SJCRH30 (cell line): ENCODE measurements around the gene VAV3. TPM values are rescaled to one million over a fixed set of nuclear protein-coding genes. Genes with fewer than 3 reads are reported as not detected.

Experiments used
- DNase-seq, 2 experiments: peaks; one replicate each; pipeline ENCODE4 v3.0.0-alpha.2; 2015 to 2020
- H3K27ac ChIP-seq: fragments of 250-450 bp; sonication (Bioruptor Pico); 2 replicates; pipeline ENCODE4 v1.5.1; 2020; ENCODE audit warnings: mild to moderate bottlenecking, moderate library complexity
- H3K27me3 ChIP-seq: fragments of 250-450 bp; sonication (Bioruptor Pico); 2 replicates; pipeline ENCODE4 v1.5.1; 2020; ENCODE audit warnings: mild to moderate bottlenecking, moderate library complexity
- H3K36me3 ChIP-seq: fragments of 250-450 bp; sonication (Bioruptor Pico); 2 replicates; pipeline ENCODE4 v1.5.1; 2020; ENCODE audit warnings: mild to moderate bottlenecking, moderate library complexity
- H3K4me1 ChIP-seq: fragments of 250-450 bp; sonication (Bioruptor Pico); 2 replicates; pipeline ENCODE4 v1.5.1; 2020; ENCODE audit warnings: mild to moderate bottlenecking, moderate library complexity
- H3K4me3 ChIP-seq: fragments of 250-450 bp; sonication (Bioruptor Pico); 2 replicates; pipeline ENCODE4 v1.5.1; 2020; ENCODE audit warnings: mild to moderate bottlenecking, moderate library complexity
- H3K9me3 ChIP-seq: fragments of 250-450 bp; sonication (Bioruptor Pico); replicated peaks from 2 replicates; pipeline ENCODE4 v1.5.1; 2020; ENCODE audit warnings: mild to moderate bottlenecking, moderate library complexity
- total RNA-seq: library from RNA; depleted of rRNA; stranded (reverse); fragments of >200 nt; shearing (Covaris generic); gene quantifications from 2 replicates; pipeline ENCODE4 v1.2.3, GENCODE V29; 2014; rRNA removed

The VAV3 gene
- total RNA-seq, 1 experiment from 2014 or later: 35.5 TPM

- no peaks in the 10 kb centered on the region for H3K4me1 ChIP-seq
- H3K36me3 ChIP-seq: no peaks in the 10 kb centered on the region
- H3K27me3 ChIP-seq: no peaks in the 10 kb centered on the region
- no peak for DNase-seq
- no peaks in the 10 kb centered on the region for H3K9me3 ChIP-seq
- H3K4me3 ChIP-seq: no peak overlapping the region
- no peak overlapping the region for H3K27ac ChIP-seq
These were observed 432.7 kb downstream of the VAV3 start for GRCh38 chr1:107532318-107532717.

- no peak for DNase-seq
- no peak overlapping the region for H3K4me3 ChIP-seq
- no peaks in the 10 kb centered on the region for H3K36me3 ChIP-seq
- no peak overlapping the region for H3K27ac ChIP-seq
- no peaks in the 10 kb centered on the region for H3K27me3 ChIP-seq
- no peaks in the 10 kb centered on the region for H3K4me1 ChIP-seq
- no peaks in the 10 kb centered on the region for H3K9me3 ChIP-seq
These were observed 433.7 kb downstream of the VAV3 start for GRCh38 chr1:107531065-107531908.

GRCh38 chr1:107530543-107530942, 434.4 kb downstream of the VAV3 start:
- Histone ChIP-seq H3K4me1 (no peaks in the 10 kb centered on the region), H3K36me3 (no peaks in the 10 kb centered on the region), H3K4me3 (no peak overlapping the region), H3K27me3 (no peaks in the 10 kb centered on the region), H3K27ac (no peak overlapping the region), H3K9me3 (no peaks in the 10 kb centered on the region)
- no peak for DNase-seq

- H3K9me3 ChIP-seq: no peaks in the 10 kb centered on the region
- H3K27me3 ChIP-seq: no peaks in the 10 kb centered on the region
- H3K4me3 ChIP-seq: no peak overlapping the region
- H3K27ac ChIP-seq: no peak overlapping the region
- H3K4me1 ChIP-seq: no peaks in the 10 kb centered on the region
- DNase-seq: peak; percentile 22 to 70
- H3K36me3 ChIP-seq: no peaks in the 10 kb centered on the region
These were observed 435.4 kb downstream of the VAV3 start for GRCh38 chr1:107529511-107530149.

GRCh38 chr1:107526524-107527198, 438.3 kb downstream of the VAV3 start:
- no peaks in the 10 kb centered on the region for H3K9me3 ChIP-seq
- no peak overlapping the region for H3K27ac ChIP-seq
- H3K36me3 ChIP-seq: no peaks in the 10 kb centered on the region
- no peak for DNase-seq
- no peaks in the 10 kb centered on the region for H3K4me1 ChIP-seq
- H3K4me3 ChIP-seq: no peak overlapping the region
- H3K27me3 ChIP-seq: no peaks in the 10 kb centered on the region

- Histone ChIP-seq H3K4me3 (no peak overlapping the region), H3K9me3 (no peaks in the 10 kb centered on the region), H3K27ac (no peak overlapping the region), H3K27me3 (no peaks in the 10 kb centered on the region), H3K4me1 (no peaks in the 10 kb centered on the region), H3K36me3 (no peaks in the 10 kb centered on the region)
- no peak for DNase-seq
These were observed 439.0 kb downstream of the VAV3 start for GRCh38 chr1:107525961-107526360.

GRCh38 chr1:107525145-107525544, 439.8 kb downstream of the VAV3 start:
- H3K4me3 ChIP-seq: no peak overlapping the region
- H3K27ac ChIP-seq: no peak overlapping the region
- no peaks in the 10 kb centered on the region for H3K36me3 ChIP-seq
- DNase-seq: no peak
- no peaks in the 10 kb centered on the region for H3K9me3 ChIP-seq
- no peaks in the 10 kb centered on the region for H3K27me3 ChIP-seq
- no peaks in the 10 kb centered on the region for H3K4me1 ChIP-seq

- Histone ChIP-seq H3K36me3 (no peaks in the 10 kb centered on the region), H3K27ac (no peak overlapping the region), H3K9me3 (peaks cover 4% of the 10 kb centered on the region; the same call in 1 of the 2 replicates), H3K4me1 (no peaks in the 10 kb centered on the region), H3K27me3 (no peaks in the 10 kb centered on the region; the same call in 1 of the 2 replicates), H3K4me3 (no peak overlapping the region)
- DNase-seq: no peak
These were observed 440.7 kb downstream of the VAV3 start for GRCh38 chr1:107524301-107524700.

- Histone ChIP-seq H3K4me1 (no peaks in the 10 kb centered on the region), H3K27ac (no peak overlapping the region), H3K27me3 (no peaks in the 10 kb centered on the region; the same call in 1 of the 2 replicates), H3K4me3 (no peak overlapping the region), H3K9me3 (peaks cover 8% of the 10 kb centered on the region; the same call in 1 of the 2 replicates), H3K36me3 (no peaks in the 10 kb centered on the region)
- DNase-seq: no peak
These were observed 441.2 kb downstream of the VAV3 start for GRCh38 chr1:107523736-107524135.

- peaks cover 8% of the 10 kb centered on the region; the same call in 1 of the 2 replicates for H3K9me3 ChIP-seq
- no peak for DNase-seq
- no peaks in the 10 kb centered on the region; the same call in 1 of the 2 replicates for H3K27me3 ChIP-seq
- no peak overlapping the region for H3K4me3 ChIP-seq
- H3K4me1 ChIP-seq: no peaks in the 10 kb centered on the region
- H3K36me3 ChIP-seq: no peaks in the 10 kb centered on the region
- no peak overlapping the region for H3K27ac ChIP-seq
These were observed 441.9 kb downstream of the VAV3 start for GRCh38 chr1:107523061-107523460.

Other genes with a start within 250 kb of the VAV3 start
- gene SLC25A24, start 235.2 kb upstream of the VAV3 start, total RNA-seq: 83.5 and 85.1 TPM in 2 replicates